HG02885 (cell line): ENCODE data around the gene FLNB.
"Not testable (repeated sequence)": the region's sequence is repeated elsewhere in the genome, so short reads cannot be mapped to it uniquely, and the experiment has no call there.

ENCODE experiments used
- ATAC-seq: cut with Tn5 transposase; IDR thresholded peaks from one replicate; pipeline ENCODE4 v1.9.1; 2021; ENCODE audit warnings: mild to moderate bottlenecking; ENCODE audit not compliant: unreplicated experiment, poor library complexity

The FLNB gene

GRCh38 chr3:58193682-58194407 lies 185.6 kb downstream of the FLNB start:
- no peak for ATAC-seq

- ATAC-seq: no peak
Measured at GRCh38 chr3:58197588-58197987, 189.4 kb downstream of the FLNB start.

GRCh38 chr3:58198362-58198761 lies 190.1 kb downstream of the FLNB start:
- ATAC-seq: no peak

- no peak for ATAC-seq
Measured at GRCh38 chr3:58198804-58199203, 190.6 kb downstream of the FLNB start.

GRCh38 chr3:58200121-58200709 lies 192.0 kb downstream of the FLNB start:
- ATAC-seq: no peak

GRCh38 chr3:58200846-58201355 lies 192.7 kb downstream of the FLNB start:
- ATAC-seq: no peak

- ATAC-seq: not testable (repeated sequence)
Measured at GRCh38 chr3:58201451-58201850, 193.2 kb downstream of the FLNB start.

- ATAC-seq: peak; percentile 79
Measured at GRCh38 chr3:58202917-58203360, 194.7 kb downstream of the FLNB start.

- no peak for ATAC-seq
Measured at GRCh38 chr3:58203541-58203940, 195.3 kb downstream of the FLNB start.

GRCh38 chr3:58204720-58205119 lies 196.5 kb downstream of the FLNB start:
- no peak for ATAC-seq

GRCh38 chr3:58205981-58206380 lies 197.8 kb downstream of the FLNB start:
- no peak for ATAC-seq

- ATAC-seq: no peak
Measured at GRCh38 chr3:58206406-58207011, 198.3 kb downstream of the FLNB start.

GRCh38 chr3:58207954-58208353 lies 199.7 kb downstream of the FLNB start:
- ATAC-seq: no peak

GRCh38 chr3:58209933-58210332 lies 201.7 kb downstream of the FLNB start:
- no peak for ATAC-seq

- no peak for ATAC-seq
Measured at GRCh38 chr3:58210761-58211460, 202.7 kb downstream of the FLNB start, which contains the start of gene DNASE1L3. TSS of gene DNASE1L3 (minus strand) at chr3:58210972. CDS start at chr3:58210906, 66 bp downstream.

- ATAC-seq: peak; percentile 79
Measured at GRCh38 chr3:58214484-58215316, 206.5 kb downstream of the FLNB start.

GRCh38 chr3:58215317-58216025 lies 207.2 kb downstream of the FLNB start:
- peak; percentile 5 for ATAC-seq

GRCh38 chr3:58216496-58217195 lies 208.4 kb downstream of the FLNB start:
- ATAC-seq: no peak
